ENCODE measurements around the gene COL4A1. TPM values are rescaled to one million over a fixed set of nuclear protein-coding genes. Genes with fewer than 3 reads are reported as not detected.

Gene COL4A1
- polyA plus RNA-seq, 1 donor (not counting 4 experiments of a cell fraction or from before 2014, with no cell fraction given), result 22.3 TPM

- no peaks in the 10 kb centered on the region for H3K9me1 ChIP-seq (ENCODE audit: control insufficient read depth, extremely low read depth, insufficient read depth, low read length)
- no peaks in the 10 kb centered on the region for H4K20me1 ChIP-seq (ENCODE audit: control insufficient read depth, extremely low read depth, insufficient read depth, low read length)
- no peak overlapping the region for H3K27ac ChIP-seq (ENCODE audit: control insufficient read depth, insufficient read depth, low read length)
- H3K27me3 ChIP-seq (ENCODE audit: control insufficient read depth, extremely low read depth, insufficient read depth, low read length), result no peaks in the 10 kb centered on the region
- dilution Hi-C loops (cut with MboI; ENCODE audit: extremely low pct_ligation_motif_present, low sequenced_read_pairs), result no loop called here
- no peak overlapping the region for H3K4me3 ChIP-seq (ENCODE audit: control insufficient read depth in 2 of 3, extremely low read depth in 1 of 3, insufficient read depth in 2 of 3, low read depth in 1 of 3, low read length in 3 of 3)
- H3K9me3 ChIP-seq (ENCODE audit: control insufficient read depth, low read depth, low read length), result no peaks in the 10 kb centered on the region
- no peak for TF ChIP-seq CTCF (optimal IDR thresholded peaks at IDR 0.05 in 1 of 3, IDR thresholded peaks at IDR 0.05 in 1 of 3, conservative IDR thresholded peaks at IDR 0.05 in 1 of 3; ENCODE audit: extremely low read depth in 1 of 3, insufficient read depth in 2 of 3, low read length in 3 of 3)
- no peak for TF ChIP-seq EZH2 (IDR thresholded peaks at IDR 0.05; ENCODE audit: low read length)
- no peak for DNase-seq (ENCODE audit: low read depth, low spot score)
- no peaks in the 10 kb centered on the region for H3K4me1 ChIP-seq (ENCODE audit: control insufficient read depth, extremely low read depth, insufficient read depth, low read length)
- no peak overlapping the region for H2AFZ ChIP-seq (ENCODE audit: control insufficient read depth, low read length)
- no peak for FAIRE-seq
- H3K79me2 ChIP-seq (ENCODE audit: control insufficient read depth, insufficient read depth, low read length), result no peaks in the 10 kb centered on the region
- peaks cover 12 to 14% of the 10 kb centered on the region in 2 experiments for H3K36me3 ChIP-seq (ENCODE audit: control insufficient read depth in 2 of 2, extremely low read depth in 1 of 2, insufficient read depth in 2 of 2, low read length in 2 of 2)
- H3K9ac ChIP-seq (ENCODE audit: control insufficient read depth, extremely low read depth, insufficient read depth, low read length), result no peak overlapping the region
- no peak overlapping the region for H3K4me2 ChIP-seq (ENCODE audit: control insufficient read depth, extremely low read depth, insufficient read depth, low read depth, low read length)
Observed at GRCh38 chr13:110208116-110208515, 98.8 kb downstream of the COL4A1 start.

- no peak overlapping the region for H3K4me3 ChIP-seq (ENCODE audit: control insufficient read depth in 2 of 3, extremely low read depth in 1 of 3, insufficient read depth in 2 of 3, low read depth in 1 of 3, low read length in 3 of 3)
- DNase-seq (ENCODE audit: low read depth, low spot score), result no peak
- no peak overlapping the region for H3K27ac ChIP-seq (ENCODE audit: control insufficient read depth, insufficient read depth, low read length)
- H3K4me1 ChIP-seq (ENCODE audit: control insufficient read depth, extremely low read depth, insufficient read depth, low read length), result no peaks in the 10 kb centered on the region
- H3K4me2 ChIP-seq (ENCODE audit: control insufficient read depth, extremely low read depth, insufficient read depth, low read depth, low read length), result no peak overlapping the region
- no peaks in the 10 kb centered on the region for H3K27me3 ChIP-seq (ENCODE audit: control insufficient read depth, extremely low read depth, insufficient read depth, low read length)
- no peak overlapping the region for H2AFZ ChIP-seq (ENCODE audit: control insufficient read depth, low read length)
- no peaks in the 10 kb centered on the region for H3K9me1 ChIP-seq (ENCODE audit: control insufficient read depth, extremely low read depth, insufficient read depth, low read length)
- no peaks in the 10 kb centered on the region for H3K79me2 ChIP-seq (ENCODE audit: control insufficient read depth, insufficient read depth, low read length)
- dilution Hi-C loops (cut with MboI; ENCODE audit: extremely low pct_ligation_motif_present, low sequenced_read_pairs), result no loop called here
- H4K20me1 ChIP-seq (ENCODE audit: control insufficient read depth, extremely low read depth, insufficient read depth, low read length), result no peaks in the 10 kb centered on the region
- H3K9ac ChIP-seq (ENCODE audit: control insufficient read depth, extremely low read depth, insufficient read depth, low read length), result no peak overlapping the region
- no peak for TF ChIP-seq CTCF (optimal IDR thresholded peaks at IDR 0.05 in 1 of 3, IDR thresholded peaks at IDR 0.05 in 1 of 3, conservative IDR thresholded peaks at IDR 0.05 in 1 of 3; ENCODE audit: extremely low read depth in 1 of 3, insufficient read depth in 2 of 3, low read length in 3 of 3)
- TF ChIP-seq EZH2 (IDR thresholded peaks at IDR 0.05; ENCODE audit: low read length), result no peak
- H3K36me3 ChIP-seq (ENCODE audit: control insufficient read depth in 2 of 2, extremely low read depth in 1 of 2, insufficient read depth in 2 of 2, low read length in 2 of 2), result peaks cover 5 to 9% of the 10 kb centered on the region in 2 experiments
- H3K9me3 ChIP-seq (ENCODE audit: control insufficient read depth, low read depth, low read length), result no peaks in the 10 kb centered on the region
- no peak for FAIRE-seq
Observed at GRCh38 chr13:110206996-110207395, 100.0 kb downstream of the COL4A1 start.

All from keratinocyte (primary cell).